Bronchial epithelial cell (primary cell): ENCODE results near the gene GLI3. TPM values are rescaled to one million over a fixed set of nuclear protein-coding genes. Genes with fewer than 3 reads are reported as not detected.

Experiments used
- DNase-seq: peaks from one replicate; pipeline ENCODE4 v3.0.0-alpha.2; 2010; ENCODE audit warnings: low read depth
- FAIRE-seq: peaks from 2 replicates; lab custom pipeline; 2011; peaks lifted over from hg19 to GRCh38; lab: Jason Lieb, UNC
- H3K27me3 ChIP-seq: 2 replicates; pipeline ENCODE4 v1.5.1; 2011; ENCODE audit warnings: low read length; ENCODE audit not compliant: control insufficient read depth, insufficient read depth
- H3K36me3 ChIP-seq: 2 replicates; pipeline ENCODE4 v1.5.1; 2011; ENCODE audit warnings: low read length; ENCODE audit not compliant: control insufficient read depth, insufficient read depth
- H3K4me3 ChIP-seq: 2 replicates; pipeline ENCODE4 v1.5.1; 2011; ENCODE audit warnings: mild to moderate bottlenecking, low read depth, low read length, control low read depth
- total RNA-seq: library from RNA; depleted of rRNA; stranded (reverse); fragments of >200 nt; gene quantifications from 2 replicates; pipeline ENCODE4 v1.2.1, GENCODE V29; 2014
- TF ChIP-seq, protein P1 (sequence below): IDR thresholded peaks from 2 replicates; pipeline ENCODE4 v1.5.1; 2011; ENCODE audit warnings: mild to moderate bottlenecking, moderate library complexity, low read length, control low read depth, inconsistent platforms; ENCODE audit not compliant: insufficient read depth, severe bottlenecking

GLI3 gene
- total RNA-seq, 1 donor from 2014 or later = 1.3 TPM

GRCh38 chr7:42091461-42092291 is 145.3 kb downstream of the GLI3 start:
- no peak overlapping the region for H3K4me3 ChIP-seq
- FAIRE-seq = no peak
- peak; percentile 53 for DNase-seq
- no peaks in the 10 kb centered on the region for H3K36me3 ChIP-seq
- H3K27me3 ChIP-seq = no peaks in the 10 kb centered on the region
- TF ChIP-seq, protein P1, sequence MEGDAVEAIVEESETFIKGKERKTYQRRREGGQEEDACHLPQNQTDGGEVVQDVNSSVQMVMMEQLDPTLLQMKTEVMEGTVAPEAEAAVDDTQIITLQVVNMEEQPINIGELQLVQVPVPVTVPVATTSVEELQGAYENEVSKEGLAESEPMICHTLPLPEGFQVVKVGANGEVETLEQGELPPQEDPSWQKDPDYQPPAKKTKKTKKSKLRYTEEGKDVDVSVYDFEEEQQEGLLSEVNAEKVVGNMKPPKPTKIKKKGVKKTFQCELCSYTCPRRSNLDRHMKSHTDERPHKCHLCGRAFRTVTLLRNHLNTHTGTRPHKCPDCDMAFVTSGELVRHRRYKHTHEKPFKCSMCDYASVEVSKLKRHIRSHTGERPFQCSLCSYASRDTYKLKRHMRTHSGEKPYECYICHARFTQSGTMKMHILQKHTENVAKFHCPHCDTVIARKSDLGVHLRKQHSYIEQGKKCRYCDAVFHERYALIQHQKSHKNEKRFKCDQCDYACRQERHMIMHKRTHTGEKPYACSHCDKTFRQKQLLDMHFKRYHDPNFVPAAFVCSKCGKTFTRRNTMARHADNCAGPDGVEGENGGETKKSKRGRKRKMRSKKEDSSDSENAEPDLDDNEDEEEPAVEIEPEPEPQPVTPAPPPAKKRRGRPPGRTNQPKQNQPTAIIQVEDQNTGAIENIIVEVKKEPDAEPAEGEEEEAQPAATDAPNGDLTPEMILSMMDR = peak; percentile 2

DNA sequence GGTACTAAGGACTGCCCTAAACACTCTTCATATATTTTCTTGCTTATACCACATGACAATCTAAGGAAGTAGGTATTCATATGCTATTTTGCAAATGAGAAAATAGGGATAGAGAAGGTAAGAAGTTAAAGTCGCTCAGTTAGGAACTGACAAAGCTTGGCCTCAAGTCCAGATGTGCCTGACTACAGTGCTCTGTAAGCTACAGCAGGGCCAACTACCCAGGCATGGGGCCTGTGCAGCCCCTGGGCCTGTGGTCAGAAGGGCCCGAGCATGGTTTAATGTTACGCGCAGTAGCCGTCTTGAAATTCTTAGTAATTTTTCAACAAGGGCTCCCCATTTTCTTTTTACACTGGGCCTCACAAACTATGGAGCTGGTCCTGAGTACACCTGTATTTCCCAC is 146.2 kb downstream of the GLI3 start:
- no peak for FAIRE-seq
- H3K27me3 ChIP-seq = no peaks in the 10 kb centered on the region

DNA sequence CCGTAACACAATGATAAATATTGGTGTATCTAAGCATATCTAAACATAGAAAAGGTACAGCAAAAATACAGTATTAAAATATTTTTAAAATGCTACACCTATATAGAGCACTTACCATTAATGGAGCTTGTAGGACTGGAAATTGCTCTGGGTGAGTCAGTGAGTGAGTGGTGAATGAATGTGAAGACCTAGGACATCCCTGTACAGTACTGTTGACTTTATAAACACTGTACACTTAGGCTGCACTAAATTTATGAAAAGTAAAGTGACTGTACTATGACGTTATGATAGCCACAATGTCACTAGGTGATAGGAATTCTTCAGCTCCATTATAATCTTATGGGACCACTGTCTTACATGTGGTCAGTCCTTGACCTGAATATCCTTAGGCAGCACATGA is 147.0 kb downstream of the GLI3 start:
- FAIRE-seq (no peak), DNase-seq (peak; percentile 62)
- Histone ChIP-seq H3K36me3 (no peaks in the 10 kb centered on the region), H3K27me3 (no peaks in the 10 kb centered on the region), H3K4me3 (no peak overlapping the region)
- TF ChIP-seq, protein P1 = no peak

More for the DNA sequence above, 146.2 kb downstream of the GLI3 start:
- H3K36me3 ChIP-seq = no peaks in the 10 kb centered on the region
- H3K4me3 ChIP-seq = no peak overlapping the region
- TF ChIP-seq, protein P1 = no peak
- DNase-seq = no peak

- FAIRE-seq (no peak), DNase-seq (no peak)
- Histone ChIP-seq H3K27me3 (no peaks in the 10 kb centered on the region), H3K36me3 (no peaks in the 10 kb centered on the region), H3K4me3 (no peak overlapping the region)
- TF ChIP-seq, protein P1 = no peak
These were observed 149.4 kb downstream of the GLI3 start for GRCh38 chr7:42087616-42088015.

DNA sequence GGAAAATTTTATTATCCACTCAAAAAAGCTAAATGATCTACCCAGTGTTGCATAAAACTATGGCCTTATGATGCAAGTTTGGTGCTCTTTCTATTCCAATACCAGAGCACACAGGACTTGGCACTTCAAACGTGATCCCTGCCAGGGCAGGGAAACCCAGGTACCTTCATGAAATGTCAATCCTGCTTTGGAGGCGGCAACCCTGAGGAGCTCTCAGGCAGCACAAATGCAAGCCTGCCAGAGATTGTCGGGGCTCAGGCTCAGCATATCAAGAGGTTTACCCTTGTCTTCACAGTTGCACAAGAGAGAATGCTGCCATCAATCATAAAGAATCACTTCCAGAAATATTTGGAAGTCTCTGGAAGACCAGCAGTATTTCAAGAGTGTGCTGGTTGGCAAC is 151.5 kb downstream of the GLI3 start:
- DNase-seq (no peak), FAIRE-seq (no peak)
- Histone ChIP-seq H3K36me3 (no peaks in the 10 kb centered on the region), H3K27me3 (no peaks in the 10 kb centered on the region), H3K4me3 (no peak overlapping the region)
- TF ChIP-seq, protein P1 = no peak
